OCI-LY7 (cell line): ENCODE data around the gene DNAH6. TPM values are rescaled to one million over a fixed set of nuclear protein-coding genes. Genes with fewer than 3 reads are reported as not detected.

Experiments
- BruUV-seq: library from RNA; stranded (reverse); fragments of 400-500 nt; replicated peaks from 2 replicates; lab custom pipeline; 2021; lab: Mats Ljungman, UMichigan
- CTCF ChIA-PET: fragments of 300-600 bp; sonication (Branson Sonifier 250); formaldehyde crosslinking; loops from one replicate; lab custom pipeline; 2022; ENCODE audit warnings: antibody characterized with exemption; ENCODE audit not compliant: unreplicated experiment; lab: Charles Lee
- POLR2A ChIA-PET: fragments of 300-600 bp; sonication (Branson Sonifier 250); formaldehyde crosslinking; loops from one replicate; lab custom pipeline; 2022; ENCODE audit warnings: antibody characterized with exemption; lab: Charles Lee
- DNase-seq: peaks from one replicate; pipeline ENCODE4 v3.0.0-alpha.2; 2015; ENCODE audit warnings: low spot score
- H2AFZ ChIP-seq: fragments of 200-600 bp; sonication (generic), shearing (Covaris generic); 2 replicates; pipeline ENCODE4 v1.6.1; 2014; ENCODE audit warnings: mild to moderate bottlenecking, antibody characterized with exemption, low read length, moderate library complexity
- H3K27ac ChIP-seq: fragments of 200-600 bp; sonication (generic); 2 replicates; pipeline ENCODE4 v1.5.1; 2014; ENCODE audit warnings: mixed run types, low read depth, mild to moderate bottlenecking, moderate library complexity, low read length, inconsistent platforms; ENCODE audit not compliant: poor library complexity, severe bottlenecking
- H3K36me3 ChIP-seq: fragments of 200-600 bp; sonication (generic); 2 replicates; pipeline ENCODE4 v1.6.1; 2014; ENCODE audit warnings: mild to moderate bottlenecking, antibody characterized with exemption, low read length, moderate library complexity, mixed read lengths; ENCODE audit not compliant: insufficient read depth
- H3K4me1 ChIP-seq: fragments of 200-600 bp; sonication (generic); 2 replicates; pipeline ENCODE4 v1.5.1; 2014; ENCODE audit warnings: mild to moderate bottlenecking, low read length; ENCODE audit not compliant: insufficient read depth, poor library complexity, severe bottlenecking
- H3K4me2 ChIP-seq: fragments of 200-600 bp; sonication (generic); 2 replicates; pipeline ENCODE4 v1.6.1; 2014; ENCODE audit warnings: mild to moderate bottlenecking, low read length
- H3K4me3 ChIP-seq: fragments of 200-600 bp; sonication (generic); 2 replicates; pipeline ENCODE4 v1.5.1; 2014; ENCODE audit warnings: mild to moderate bottlenecking, low read depth, low read length; ENCODE audit not compliant: poor library complexity, severe bottlenecking
- H3K79me2 ChIP-seq: fragments of 200-600 bp; sonication (generic); 2 replicates; pipeline ENCODE4 v1.6.1; 2016; ENCODE audit warnings: low read depth, mild to moderate bottlenecking, low read length, moderate library complexity, mixed read lengths; ENCODE audit not compliant: insufficient read depth
- H3K9me2 ChIP-seq: fragments of 200-600 bp; sonication (generic); 2 replicates; pipeline ENCODE4 v1.6.1; 2016; ENCODE audit warnings: mild to moderate bottlenecking, low read length, mixed read lengths; ENCODE audit not compliant: insufficient read depth
- H3K9me3 ChIP-seq: fragments of 200-600 bp; sonication (generic); 2 replicates; pipeline ENCODE4 v1.6.1; 2014; ENCODE audit warnings: mild to moderate bottlenecking, mixed run types, low read length, mixed read lengths
- H4K20me1 ChIP-seq: fragments of 200-600 bp; sonication (generic); 2 replicates; pipeline ENCODE4 v1.6.1; 2014; ENCODE audit warnings: mild to moderate bottlenecking, antibody characterized with exemption, low read length, moderate library complexity, mixed read lengths; ENCODE audit not compliant: insufficient read depth
- CTCF ChIP-seq: fragments of 200-600 bp; sonication (generic); conservative IDR thresholded peaks from 2 replicates; pipeline ENCODE4 v1.5.1; 2014; ENCODE audit warnings: mild to moderate bottlenecking, antibody characterized with exemption, low read length, moderate library complexity, mixed read lengths
- EZH2phosphoT487 ChIP-seq: fragments of 200-600 bp; sonication (generic); IDR thresholded peaks from 2 replicates; pipeline ENCODE4 v1.6.1; 2018; ENCODE audit warnings: low read depth, borderline replicate concordance, mild to moderate bottlenecking, mixed run types, antibody characterized with exemption, low read length, moderate library complexity, mixed read lengths
- intact Hi-C: fragments of 100-400 bp; cut with micrococcal nuclease; formaldehyde crosslinking; loops from one replicate; pipeline ENCODE4 v1.10.0; 2022; ENCODE audit not compliant: unreplicated experiment
- total RNA-seq, 2 experiments: library from RNA; depleted of rRNA in 1 of 2; stranded (reverse); fragments of >200 nt in 1 of 2; shearing (Covaris generic) in 1 of 2; gene quantifications; 2 replicates each; pipeline ENCODE4 v1.2.3, GENCODE V29; 2014 to 2022

Gene DNAH6
- total RNA-seq, 2 experiments from 2014 or later = 0.63 to 1.6 TPM

- BruUV-seq = no TSS peak
- no peaks in the 10 kb centered on the region for H3K4me1 ChIP-seq
- H3K27ac ChIP-seq = no peak overlapping the region
- ChIA-PET POLR2A (no interaction called here), CTCF (no interaction called here)
- H3K4me2 ChIP-seq = no peak overlapping the region
- no peaks in the 10 kb centered on the region for H3K36me3 ChIP-seq
- intact Hi-C loops = loop anchor here (10.0 kb wide), 1 partner anchor 233 kb away; no protein-coding TSS in a partner anchor
- no peak overlapping the region for H3K4me3 ChIP-seq
- no peaks in the 10 kb centered on the region for H3K9me3 ChIP-seq
- no peaks in the 10 kb centered on the region for H3K79me2 ChIP-seq
- H4K20me1 ChIP-seq = no peaks in the 10 kb centered on the region
- TF ChIP-seq EZH2phosphoT487 (no peak), CTCF (no peak)
- no peak for DNase-seq
- H2AFZ ChIP-seq = no peak overlapping the region
- no peaks in the 10 kb centered on the region for H3K9me2 ChIP-seq
Measured at GRCh38 chr2:84631985-84632384, 115.7 kb downstream of the DNAH6 start.

DNA sequence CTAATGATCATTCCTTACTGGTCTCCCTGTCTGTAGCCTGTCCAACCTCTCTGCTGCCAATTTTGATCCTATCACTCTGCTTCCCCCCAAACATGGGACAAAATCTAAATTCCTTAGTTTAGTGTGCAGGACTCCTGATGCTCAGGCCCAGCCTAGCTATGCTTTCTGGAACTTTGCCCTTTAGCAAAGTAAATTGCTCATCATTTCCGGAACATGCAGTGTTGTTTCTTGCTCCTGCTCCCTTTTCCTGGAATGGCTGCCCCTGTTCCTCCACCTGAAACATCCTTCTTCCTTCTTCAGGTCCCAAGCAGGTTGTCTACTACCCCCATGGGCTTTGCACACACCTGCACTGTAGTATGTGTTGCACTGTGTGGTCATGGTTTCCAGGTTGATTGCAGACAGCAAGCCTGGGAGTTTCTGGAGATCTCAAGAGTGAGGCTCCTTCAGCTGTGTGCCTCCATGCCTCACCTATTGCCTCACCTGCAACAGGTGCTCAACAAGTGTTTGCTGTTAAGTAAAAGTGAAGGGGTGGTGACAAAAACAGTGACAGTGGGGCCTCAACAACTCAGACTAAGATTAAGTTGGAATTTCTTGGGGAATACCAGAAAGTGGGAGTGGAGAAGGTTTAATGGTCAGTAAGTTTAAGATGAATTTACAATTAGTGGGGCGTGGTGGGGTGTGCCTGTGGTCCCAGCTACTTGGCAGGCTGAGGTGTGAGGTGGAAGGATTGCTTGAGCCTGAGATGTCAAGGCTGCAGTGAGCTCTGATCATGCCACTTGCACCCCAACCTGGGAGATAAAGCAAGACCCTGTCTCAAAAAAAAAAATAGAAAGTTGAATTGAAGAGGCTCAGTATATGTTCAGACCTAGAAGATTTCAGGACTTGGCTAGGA lies 120.0 kb downstream of the DNAH6 start:
- intact Hi-C loops = loop anchor here (10.0 kb wide), 1 partner anchor 228 kb away; no protein-coding TSS in a partner anchor
- DNase-seq = no peak
- no peak overlapping the region for H3K4me2 ChIP-seq
- no peaks in the 10 kb centered on the region for H3K4me1 ChIP-seq
- H3K27ac ChIP-seq = no peak overlapping the region
- no peaks in the 10 kb centered on the region for H4K20me1 ChIP-seq
- no peaks in the 10 kb centered on the region for H3K9me2 ChIP-seq
- H3K79me2 ChIP-seq = no peaks in the 10 kb centered on the region
- no peaks in the 10 kb centered on the region for H3K9me3 ChIP-seq
- CTCF ChIA-PET = no interaction called here
- H2AFZ ChIP-seq = no peak overlapping the region
- BruUV-seq = no TSS peak
- no peak overlapping the region for H3K4me3 ChIP-seq
- no peak for TF ChIP-seq EZH2phosphoT487
- no peak for TF ChIP-seq CTCF
- POLR2A ChIA-PET = interaction anchor here (0.5 kb wide), 1 partner anchor 139 kb away, joined by 5 read pairs; no protein-coding TSS in a partner anchor
- H3K36me3 ChIP-seq = no peaks in the 10 kb centered on the region

GRCh38 chr2:84639751-84640150 lies 123.5 kb downstream of the DNAH6 start:
- CTCF ChIA-PET = no interaction called here
- Histone ChIP-seq H3K4me1 (no peaks in the 10 kb centered on the region), H3K4me3 (no peak overlapping the region), H3K79me2 (no peaks in the 10 kb centered on the region), H3K4me2 (no peak overlapping the region), H3K9me3 (no peaks in the 10 kb centered on the region), H4K20me1 (no peaks in the 10 kb centered on the region), H3K27ac (no peak overlapping the region), H2AFZ (no peak overlapping the region), H3K9me2 (no peaks in the 10 kb centered on the region), H3K36me3 (no peaks in the 10 kb centered on the region)
- intact Hi-C loops = loop anchor here (10.0 kb wide), 1 partner anchor 225 kb away; no protein-coding TSS in a partner anchor
- POLR2A ChIA-PET = no interaction called here
- TF ChIP-seq CTCF = no peak
- TF ChIP-seq EZH2phosphoT487 = no peak
- DNase-seq = no peak
- no TSS peak for BruUV-seq
